ENCODE data around the gene NOP53.
"Not testable (repeated sequence)": the region's sequence is repeated elsewhere in the genome, so short reads cannot be mapped to it uniquely, and the experiment has no call there.

The NOP53 gene

DNA sequence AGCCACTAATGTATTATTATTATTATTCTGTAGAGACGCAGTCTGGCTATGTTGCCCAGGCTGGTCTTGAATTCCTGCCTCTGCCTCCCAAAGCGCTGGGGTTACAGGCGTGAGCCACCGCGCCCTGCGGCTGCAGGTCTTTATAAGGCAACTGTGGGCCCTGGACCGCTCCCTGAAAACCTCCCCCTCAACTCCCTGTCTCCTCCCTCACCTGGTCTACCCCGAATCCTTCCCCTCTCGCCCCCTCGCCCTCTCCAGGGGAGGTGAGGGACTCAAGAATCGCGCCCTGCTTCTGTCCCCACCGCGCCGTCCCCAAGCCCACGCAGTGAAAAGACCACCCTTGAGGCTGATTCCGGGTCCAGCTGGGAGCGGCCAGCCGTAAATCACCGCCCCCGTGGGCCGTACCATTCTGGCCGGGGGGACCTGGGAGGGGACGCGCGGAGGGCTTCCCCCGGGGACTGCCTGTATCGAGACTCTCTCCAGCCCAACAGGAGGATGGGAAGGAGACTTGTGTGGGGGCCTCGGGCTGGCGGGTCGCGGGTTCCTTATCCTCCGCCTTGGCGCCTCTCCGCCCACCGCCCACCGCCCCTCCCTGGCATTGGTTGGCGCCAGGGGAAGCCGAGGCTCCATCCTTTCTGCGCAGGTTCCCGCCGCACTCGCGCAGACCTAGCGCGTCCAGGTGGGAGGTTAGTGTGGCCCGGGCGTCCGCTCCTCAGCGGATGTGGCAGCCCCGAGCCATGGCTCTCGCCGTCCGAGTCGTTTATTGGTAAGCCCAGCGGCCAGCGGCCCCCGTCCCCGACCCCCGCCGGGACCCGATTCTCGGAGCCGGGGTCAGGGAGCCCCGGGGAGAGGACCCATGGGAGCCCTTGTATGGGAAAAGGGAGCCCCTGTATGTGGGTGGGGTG is 33.0 kb downstream of the NOP53 start, which contains the start of gene SELENOW:
Gene SELENOW, plus strand, starts transcription at position 655 of the 905 bp plus-strand sequence. Its CDS starts 83 bp downstream, at position 738.
- DNase-seq: peak; percentile 59

GRCh38 chr19:47778954-47779351 is 33.6 kb downstream of the NOP53 start:
- DNase-seq: no peak

GRCh38 chr19:47779524-47780214 is 34.3 kb downstream of the NOP53 start:
- no peak for DNase-seq

GRCh38 chr19:47780215-47780551 is 34.8 kb downstream of the NOP53 start:
- DNase-seq: no peak

- no peak for DNase-seq
Measured at GRCh38 chr19:47781590-47782262, 36.4 kb downstream of the NOP53 start.

- DNase-seq: no peak
Measured at GRCh38 chr19:47786566-47786965, 41.2 kb downstream of the NOP53 start.

DNA sequence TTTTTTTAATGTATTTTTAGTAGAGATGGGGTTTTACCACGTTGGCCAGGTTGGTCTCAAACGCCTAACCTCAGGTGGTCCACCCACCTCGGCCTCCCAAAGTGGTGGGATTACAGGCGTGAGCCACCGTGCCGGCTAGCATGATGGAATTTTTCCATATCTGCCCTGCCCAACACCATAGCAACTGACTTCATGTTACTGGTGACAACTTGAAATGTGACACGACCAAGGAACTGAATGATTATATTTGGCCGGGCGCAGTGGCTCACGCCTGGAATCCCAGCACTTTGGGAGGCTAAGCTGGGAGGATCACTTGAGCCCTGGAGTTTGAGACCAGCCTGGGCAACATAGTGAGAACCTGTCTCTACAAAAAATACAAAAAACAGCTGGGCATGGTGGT is 42.0 kb downstream of the NOP53 start:
- DNase-seq: not testable (repeated sequence)

DNA sequence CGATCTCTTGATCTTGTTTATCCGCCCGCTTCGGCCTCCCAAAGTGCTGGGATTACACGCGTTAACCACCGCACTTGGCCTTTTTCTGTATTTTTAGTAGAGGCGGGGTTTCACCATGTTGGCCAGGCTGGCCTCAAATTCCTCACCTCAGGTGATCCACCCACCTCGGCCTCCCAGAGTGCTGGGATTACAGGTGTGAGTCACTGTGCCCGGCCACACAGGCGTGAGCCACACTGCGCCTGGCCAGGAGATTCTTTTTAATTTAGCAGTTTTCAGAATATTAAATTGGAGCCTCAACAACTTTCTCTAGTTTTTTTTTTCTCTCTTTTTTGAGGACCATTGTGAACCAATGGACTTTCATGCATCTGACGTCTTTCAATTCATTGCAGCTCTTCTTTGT is 44.5 kb downstream of the NOP53 start:
- DNase-seq: not testable (repeated sequence)

DNA sequence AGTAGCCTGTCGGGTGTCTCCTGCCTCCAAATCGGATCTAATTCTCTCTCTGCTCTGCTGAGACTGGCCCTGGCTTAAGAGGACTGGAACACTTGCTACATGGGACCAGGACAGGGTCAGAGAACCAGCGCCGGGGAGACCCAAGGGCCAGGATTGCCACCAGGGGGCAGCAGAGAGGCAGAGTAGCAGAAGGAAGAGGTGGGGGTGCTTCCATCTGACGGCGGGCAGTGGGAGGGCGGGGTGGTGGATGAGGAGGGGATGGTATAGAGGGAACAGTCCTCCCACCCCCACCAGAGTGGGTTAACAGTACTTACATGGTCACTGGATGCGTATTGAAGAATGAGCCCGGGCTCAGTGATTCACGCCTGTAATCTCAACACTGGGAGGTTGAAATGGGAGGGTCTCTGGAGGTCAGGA is 45.1 kb downstream of the NOP53 start:
- DNase-seq: peak; percentile 16

DNA sequence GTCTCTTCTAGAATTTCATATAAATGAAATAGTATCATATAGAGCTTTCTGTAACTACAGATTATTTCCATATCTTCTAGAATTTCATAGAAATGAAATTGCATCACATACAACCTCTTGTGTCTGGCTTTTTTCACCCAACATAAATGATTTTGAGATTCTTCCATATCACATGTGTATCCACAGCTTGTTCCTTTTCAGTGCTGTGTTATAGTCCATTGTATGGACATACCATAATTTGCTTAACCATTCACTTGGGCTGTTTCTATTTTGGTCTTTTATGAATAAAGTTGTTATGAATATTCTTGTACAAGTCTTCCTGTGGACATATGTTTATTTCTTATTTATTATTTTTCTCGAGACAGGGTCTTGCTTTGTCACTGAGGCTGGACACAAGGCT is 47.3 kb downstream of the NOP53 start:
- DNase-seq: no peak

- DNase-seq: no peak
Measured at GRCh38 chr19:47794526-47794925, 49.2 kb downstream of the NOP53 start.

DNA sequence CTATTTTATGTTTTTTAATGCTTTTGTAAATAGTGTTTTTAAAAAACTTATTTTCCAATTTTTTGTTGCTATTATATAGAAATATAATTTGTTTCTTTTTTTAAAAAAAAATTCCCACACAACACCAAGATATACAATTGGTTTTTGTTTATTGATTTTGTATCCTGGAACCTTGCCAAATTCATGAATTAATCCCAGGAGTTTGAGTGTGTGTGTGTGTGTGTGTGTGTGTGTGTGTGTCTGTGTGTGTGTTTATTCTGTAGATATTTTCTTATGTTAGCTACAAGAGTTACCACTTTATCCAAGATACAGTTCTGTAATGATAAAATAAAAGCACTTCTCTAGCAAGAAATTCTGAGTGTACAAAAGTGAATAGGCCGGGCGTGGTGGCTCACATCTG is 51.4 kb downstream of the NOP53 start:
- no peak for DNase-seq

GRCh38 chr19:47797996-47798903 is 52.9 kb downstream of the NOP53 start:
- DNase-seq: no peak

DNA sequence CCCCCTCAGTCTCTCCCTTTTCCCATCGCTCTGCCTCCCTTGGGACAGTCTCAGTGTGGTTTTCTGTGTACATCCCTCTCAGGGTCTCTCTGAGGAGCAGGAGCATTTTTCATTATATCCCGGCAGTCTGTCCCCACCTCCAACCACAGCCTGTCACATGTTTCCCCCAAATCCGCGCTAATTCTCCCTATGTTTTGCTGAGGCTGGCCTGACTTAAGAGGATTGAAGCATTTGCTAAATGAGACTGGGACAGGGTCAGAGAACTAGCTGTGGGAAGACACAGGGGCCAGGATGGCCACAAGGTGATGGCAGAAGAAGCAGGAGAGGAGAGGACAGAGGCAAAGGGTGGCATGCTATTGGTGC is 53.5 kb downstream of the NOP53 start:
- no peak for DNase-seq

DNA sequence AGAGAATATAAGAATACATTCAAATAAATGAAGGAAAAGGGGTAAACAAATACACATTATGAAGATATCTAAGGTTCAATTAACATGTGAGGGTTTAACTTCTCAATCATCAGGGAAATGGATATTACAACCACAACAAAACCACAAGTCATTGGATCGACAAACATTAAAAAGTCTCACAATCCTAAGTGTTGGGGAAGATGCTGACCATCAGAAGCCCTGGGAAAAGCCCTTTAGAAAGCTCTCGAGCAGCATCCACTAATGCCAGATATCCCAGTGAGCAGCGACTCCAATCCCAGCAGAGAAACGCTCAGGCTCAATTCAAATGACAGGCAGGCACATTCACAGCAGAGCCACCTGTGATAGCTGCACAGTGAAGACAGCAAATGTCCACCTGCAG is 55.9 kb downstream of the NOP53 start:
- no peak for DNase-seq

- DNase-seq: no peak
Measured at GRCh38 chr19:47802521-47803043, 57.2 kb downstream of the NOP53 start.

- not testable (repeated sequence) for DNase-seq
Measured at GRCh38 chr19:47803148-47803547, 57.8 kb downstream of the NOP53 start.

DNA sequence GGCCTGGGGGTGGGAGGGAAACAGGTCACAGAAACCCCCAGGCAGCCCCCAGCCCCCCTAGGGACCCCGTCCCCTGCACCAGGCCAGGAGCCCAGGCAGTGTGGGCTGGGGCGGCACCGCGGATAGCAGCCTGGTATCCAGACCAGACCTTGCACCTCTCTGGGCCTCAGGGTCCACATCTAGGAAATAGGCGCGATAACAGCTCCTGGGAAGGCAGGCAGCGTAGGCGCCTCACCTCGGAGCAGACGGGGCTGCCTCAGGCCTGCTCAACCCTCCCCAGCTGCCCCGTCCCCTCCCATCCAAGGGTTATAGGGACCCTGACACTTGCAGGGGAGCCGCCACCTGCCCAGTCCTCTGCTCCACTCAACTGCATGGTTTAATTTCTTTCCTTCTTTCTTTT is 58.3 kb downstream of the NOP53 start:
- DNase-seq: not testable (repeated sequence)

- DNase-seq: not testable (repeated sequence)
Measured at GRCh38 chr19:47804451-47804850, 59.1 kb downstream of the NOP53 start, which contains the start of gene TPRX1. Gene TPRX1 (minus strand): TSS chr19:47804551. CDS start chr19:47804539, 12 bp downstream.

DNA sequence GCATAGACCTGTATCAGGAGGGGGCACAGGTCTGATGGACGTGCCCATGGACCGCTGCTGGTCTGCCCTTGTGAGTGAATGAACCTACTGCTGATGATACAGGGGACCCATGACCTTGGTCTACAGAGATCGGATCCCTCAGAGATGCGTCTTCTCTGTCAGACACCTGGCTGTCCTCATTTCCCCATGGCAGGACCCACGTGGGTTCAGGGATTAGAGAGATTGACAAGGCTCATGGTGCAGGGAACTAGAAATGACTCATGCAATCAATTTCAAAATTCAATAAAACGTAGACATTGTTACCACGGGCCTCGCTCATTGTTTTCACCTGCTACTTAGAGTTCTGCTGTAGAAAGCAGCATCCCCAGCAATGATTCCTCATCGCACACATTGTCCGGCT is 60.0 kb downstream of the NOP53 start:
- no peak for DNase-seq

GRCh38 chr19:47806435-47806834 is 61.1 kb downstream of the NOP53 start:
- no peak for DNase-seq
